ENCODE measurements around the gene SLITRK3. TPM values are rescaled to one million over a fixed set of nuclear protein-coding genes. Genes with fewer than 3 reads are reported as not detected.

SLITRK3 gene
- total RNA-seq, 4 donors from 2014 or later, result not detected

- H3K4me3 ChIP-seq, result no peak overlapping the region
- no peaks in the 10 kb centered on the region for H3K4me1 ChIP-seq
- H3K9me3 ChIP-seq, result no peaks in the 10 kb centered on the region
- no peak overlapping the region for H3K27ac ChIP-seq
- no peaks in the 10 kb centered on the region for H3K27me3 ChIP-seq
- H3K36me3 ChIP-seq, result no peaks in the 10 kb centered on the region
- TF ChIP-seq POLR2A (IDR thresholded peaks at IDR 0.05), result no peak
- no peak for TF ChIP-seq EP300 (IDR thresholded peaks at IDR 0.05)
- TF ChIP-seq CTCF (IDR thresholded peaks at IDR 0.05), result no peak
- DNase-seq (ENCODE audit: low spot score in 2 of 2), result no peak
- WGBS, 2 donors, result 97 to 100% methylated on average over 1 of the region's 1 CpG
Observed at GRCh38 chr3:165162883-165163282, 33.3 kb downstream of the SLITRK3 start.

GRCh38 chr3:165159760-165160421 is 36.3 kb downstream of the SLITRK3 start:
- no peaks in the 10 kb centered on the region for H3K4me1 ChIP-seq

GRCh38 chr3:165158011-165158410 is 38.2 kb downstream of the SLITRK3 start:
- Histone ChIP-seq H3K4me1 (no peaks in the 10 kb centered on the region), H3K36me3 (no peaks in the 10 kb centered on the region), H3K27me3 (no peaks in the 10 kb centered on the region), H3K9me3 (no peaks in the 10 kb centered on the region), H3K27ac (no peak overlapping the region), H3K4me3 (no peak overlapping the region)
- 89% methylated on average over 2 of the region's 2 CpGs for WGBS, 2 donors
- no peak for DNase-seq (ENCODE audit: low spot score in 2 of 2)
- no peak for TF ChIP-seq EP300 (IDR thresholded peaks at IDR 0.05)
- TF ChIP-seq CTCF (IDR thresholded peaks at IDR 0.05), result no peak
- TF ChIP-seq POLR2A (IDR thresholded peaks at IDR 0.05), result no peak

More at GRCh38 chr3:165159760-165160421, 36.3 kb downstream of the SLITRK3 start:
- TF ChIP-seq CTCF (IDR thresholded peaks at IDR 0.05) (no peak), POLR2A (IDR thresholded peaks at IDR 0.05) (no peak), EP300 (IDR thresholded peaks at IDR 0.05) (no peak)
- DNase-seq (ENCODE audit: low spot score in 2 of 2), result no peak
- H3K27me3 ChIP-seq, result no peaks in the 10 kb centered on the region
- WGBS, 2 donors, result 42 to 46% methylated on average over 1 of the region's 1 CpG
- H3K4me3 ChIP-seq, result no peak overlapping the region
- no peak overlapping the region for H3K27ac ChIP-seq
- H3K36me3 ChIP-seq, result no peaks in the 10 kb centered on the region
- H3K9me3 ChIP-seq, result no peaks in the 10 kb centered on the region

GRCh38 chr3:165156757-165157420 is 39.3 kb downstream of the SLITRK3 start:
- Histone ChIP-seq H3K9me3 (no peaks in the 10 kb centered on the region), H3K4me3 (no peak overlapping the region), H3K36me3 (no peaks in the 10 kb centered on the region), H3K27me3 (no peaks in the 10 kb centered on the region), H3K4me1 (no peaks in the 10 kb centered on the region), H3K27ac (no peak overlapping the region)
- 88 to 89% methylated on average over 3 of the region's 3 CpGs for WGBS, 2 donors
- DNase-seq (ENCODE audit: low spot score in 2 of 2), result no peak
- TF ChIP-seq POLR2A (IDR thresholded peaks at IDR 0.05) (no peak), CTCF (IDR thresholded peaks at IDR 0.05) (no peak), EP300 (IDR thresholded peaks at IDR 0.05) (no peak)

- Histone ChIP-seq H3K27me3 (no peaks in the 10 kb centered on the region), H3K27ac (no peak overlapping the region), H3K4me3 (no peak overlapping the region), H3K4me1 (no peaks in the 10 kb centered on the region), H3K9me3 (no peaks in the 10 kb centered on the region), H3K36me3 (no peaks in the 10 kb centered on the region)
- no peak for TF ChIP-seq CTCF (IDR thresholded peaks at IDR 0.05)
- no peak for TF ChIP-seq EP300 (IDR thresholded peaks at IDR 0.05)
- TF ChIP-seq POLR2A (IDR thresholded peaks at IDR 0.05), result no peak
- 89 to 90% methylated on average over 4 of the region's 4 CpGs for WGBS, 2 donors
- no peak for DNase-seq (ENCODE audit: low spot score in 2 of 2)
Observed at GRCh38 chr3:165148876-165149441, 47.2 kb downstream of the SLITRK3 start.
